HG03469 (cell line): ENCODE data around the gene GLRX5.
A peak's percentile ranks its signal among the peaks of the same experiment; 100 is the strongest.
"Not testable (repeated sequence)": the region's sequence is repeated elsewhere in the genome, so short reads cannot be mapped to it uniquely, and the experiment has no call there.

Experiments
- ATAC-seq: cut with Tn5 transposase; IDR thresholded peaks from one replicate; pipeline ENCODE4 v1.9.1; 2021; ENCODE audit warnings: mild to moderate bottlenecking, moderate library complexity, moderate number of reproducible peaks; ENCODE audit not compliant: unreplicated experiment

Gene GLRX5

DNA sequence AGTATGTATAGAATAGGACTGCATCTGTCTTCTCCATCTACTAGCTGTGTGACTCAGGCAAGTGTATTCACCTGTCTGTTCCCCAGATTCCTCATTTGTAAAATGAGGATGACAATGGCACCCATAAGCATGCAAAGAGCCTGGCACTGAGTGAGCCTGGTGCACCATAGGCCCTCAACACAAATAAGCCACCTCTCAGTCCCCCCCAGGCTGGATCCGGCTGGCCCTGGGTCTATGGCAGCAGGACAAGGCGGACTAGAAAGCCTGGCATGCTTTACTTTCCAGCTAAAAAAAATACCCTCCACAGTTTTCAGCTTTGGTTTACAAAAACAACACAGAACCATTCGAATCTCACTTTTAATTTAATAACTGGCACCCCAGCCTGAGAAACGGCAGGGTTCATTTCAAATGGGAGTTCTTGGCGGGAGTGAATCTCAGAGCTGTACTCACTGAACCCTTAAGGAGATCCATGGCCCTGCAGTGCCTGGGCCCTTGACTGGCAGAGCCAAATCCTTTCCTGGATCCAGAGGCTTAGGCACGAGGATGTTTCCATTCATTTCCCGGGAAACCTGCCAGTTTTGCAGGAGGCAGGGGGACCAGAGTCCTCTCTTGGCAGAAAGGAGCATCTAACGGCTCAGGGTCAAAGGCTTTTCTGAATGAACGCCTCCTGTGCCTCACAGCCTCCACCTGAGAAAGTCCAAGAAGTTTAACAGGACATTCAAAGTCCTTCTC is 36.1 kb upstream of the GLRX5 start:
- ATAC-seq = no peak

DNA sequence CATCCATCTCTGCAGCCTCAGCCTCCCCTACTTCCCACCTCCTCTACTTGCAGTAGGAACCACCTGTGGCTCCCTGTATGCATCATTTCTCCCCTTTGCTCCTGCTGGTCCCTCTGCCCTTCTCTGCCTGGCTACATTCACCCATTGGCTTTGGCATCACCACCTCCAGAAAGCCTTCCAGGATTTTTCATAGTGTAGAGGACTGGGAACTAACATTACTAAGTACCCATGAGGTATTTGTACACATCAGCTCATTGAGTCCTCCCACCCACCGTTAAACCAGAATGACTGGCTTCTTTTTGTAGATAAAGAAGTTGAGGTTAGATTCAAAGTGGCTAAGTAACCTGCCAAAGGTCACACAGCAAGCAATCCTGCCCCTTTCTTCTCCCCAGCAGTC is 35.5 kb upstream of the GLRX5 start:
- no peak for ATAC-seq

DNA sequence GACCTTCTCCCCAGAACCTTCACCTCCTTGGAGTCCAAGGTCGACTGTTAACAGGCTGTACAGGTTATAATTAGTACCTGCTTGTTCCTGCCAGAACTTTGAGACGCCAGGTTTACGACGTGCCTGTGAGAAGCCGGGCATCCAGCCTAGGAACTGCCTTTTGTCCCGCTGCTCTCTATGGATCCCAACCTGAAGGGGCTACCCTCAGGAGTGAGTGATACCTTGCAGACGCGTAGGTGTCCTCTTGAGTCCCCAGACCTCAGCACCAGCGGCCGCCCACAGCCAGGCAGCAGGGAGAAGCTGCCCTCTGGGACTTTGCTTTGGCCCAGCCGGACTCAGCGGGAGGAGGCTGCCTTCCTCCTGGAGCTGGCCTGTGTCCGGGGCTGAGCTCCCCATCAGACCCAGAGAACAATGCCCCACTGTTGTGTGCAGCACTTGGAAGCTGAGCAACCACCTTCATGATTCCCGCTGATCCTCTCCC is 34.6 kb upstream of the GLRX5 start:
- ATAC-seq = no peak

DNA sequence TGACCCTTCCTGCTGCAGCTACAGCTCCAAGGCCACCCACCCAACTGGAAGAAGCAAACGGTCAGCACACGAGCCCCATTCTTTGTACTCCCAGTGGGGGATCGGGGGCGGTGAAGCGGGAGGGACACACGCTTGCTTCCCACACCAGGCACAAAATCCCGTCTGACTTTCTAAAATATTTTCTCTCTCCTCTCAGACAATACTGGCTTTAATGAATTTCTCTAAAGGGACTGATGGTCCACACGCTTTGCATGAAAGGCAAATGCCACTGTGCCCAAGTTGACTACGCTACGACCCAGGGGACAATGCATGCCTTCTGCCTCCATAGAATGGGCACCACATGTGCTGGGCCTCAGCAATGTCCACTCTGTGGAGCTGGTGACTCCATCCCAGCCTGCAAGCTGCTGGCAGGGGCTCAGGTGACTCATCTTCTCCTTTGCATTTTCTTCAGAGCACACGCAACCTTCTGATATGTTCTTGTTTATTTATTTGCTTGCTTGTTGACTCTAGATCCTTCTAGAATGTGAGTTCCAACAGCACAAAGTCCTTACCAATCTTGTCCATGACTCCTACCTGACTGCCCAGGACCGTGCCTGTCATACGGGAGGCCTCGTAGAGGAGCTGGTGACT is 34.0 kb upstream of the GLRX5 start:
- no peak for ATAC-seq

DNA sequence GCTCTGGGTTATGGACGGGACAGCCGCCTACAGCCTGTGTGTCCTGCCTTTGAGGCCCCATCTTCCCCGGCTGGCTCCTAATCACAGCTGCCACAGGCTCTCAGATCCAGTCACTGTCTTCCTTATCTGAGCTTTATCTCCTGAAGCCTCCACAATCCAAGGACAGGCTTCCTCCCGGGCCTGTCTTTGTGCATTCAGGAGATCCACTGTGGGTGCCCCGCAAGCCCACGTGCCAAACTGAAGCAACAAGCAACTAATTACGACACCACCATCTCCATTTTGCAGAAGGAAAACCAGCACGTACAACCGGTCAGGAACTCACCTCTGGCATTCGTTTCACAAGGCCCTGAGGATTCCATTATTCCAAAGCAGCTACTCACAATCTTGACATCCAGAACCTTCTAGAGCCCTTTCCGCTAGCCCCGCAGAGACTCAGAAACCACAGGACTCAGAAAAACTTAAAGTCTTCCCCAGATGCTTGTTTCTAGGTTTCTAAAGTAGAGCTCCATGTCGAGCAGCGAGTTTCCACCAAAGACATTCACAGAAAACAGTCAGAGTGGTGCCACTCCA is 32.4 kb upstream of the GLRX5 start:
- no peak for ATAC-seq

DNA sequence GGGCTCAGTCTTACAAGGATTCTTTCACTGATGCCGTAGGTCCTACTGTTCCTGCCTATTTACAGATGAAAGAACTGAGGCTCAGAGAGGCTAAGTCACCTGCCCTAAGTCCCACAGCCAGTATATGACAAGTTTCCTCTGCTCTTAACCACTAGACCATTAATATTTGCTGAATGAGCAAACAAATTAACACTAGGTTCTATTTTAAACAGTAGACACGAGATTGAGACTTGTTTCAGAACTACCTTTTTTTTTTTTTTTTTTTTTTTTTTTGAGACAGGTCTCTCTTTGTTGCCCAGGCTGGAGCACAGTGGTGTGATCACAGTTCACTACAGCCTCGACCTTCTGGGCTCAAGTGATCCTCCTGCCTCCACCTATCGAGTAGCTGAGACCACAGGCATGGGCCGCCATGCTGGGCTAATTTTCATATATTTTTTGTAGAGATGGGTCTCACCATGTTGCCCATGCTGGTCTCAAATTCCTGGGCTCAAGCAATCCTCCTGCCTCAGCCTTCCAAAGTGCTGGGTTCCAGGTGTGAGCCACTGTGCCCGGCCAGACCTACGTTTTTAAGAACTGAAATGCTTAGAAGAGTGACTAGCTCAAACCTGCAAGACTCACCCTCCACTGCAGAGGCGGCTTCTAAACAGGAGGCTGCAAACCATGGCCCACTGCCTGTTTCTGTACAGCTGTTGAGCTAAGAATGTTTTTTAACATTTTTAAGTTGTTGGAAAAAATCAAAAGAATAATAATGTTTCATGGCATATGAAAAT is 31.3 kb upstream of the GLRX5 start:
- ATAC-seq = peak; percentile 51

DNA sequence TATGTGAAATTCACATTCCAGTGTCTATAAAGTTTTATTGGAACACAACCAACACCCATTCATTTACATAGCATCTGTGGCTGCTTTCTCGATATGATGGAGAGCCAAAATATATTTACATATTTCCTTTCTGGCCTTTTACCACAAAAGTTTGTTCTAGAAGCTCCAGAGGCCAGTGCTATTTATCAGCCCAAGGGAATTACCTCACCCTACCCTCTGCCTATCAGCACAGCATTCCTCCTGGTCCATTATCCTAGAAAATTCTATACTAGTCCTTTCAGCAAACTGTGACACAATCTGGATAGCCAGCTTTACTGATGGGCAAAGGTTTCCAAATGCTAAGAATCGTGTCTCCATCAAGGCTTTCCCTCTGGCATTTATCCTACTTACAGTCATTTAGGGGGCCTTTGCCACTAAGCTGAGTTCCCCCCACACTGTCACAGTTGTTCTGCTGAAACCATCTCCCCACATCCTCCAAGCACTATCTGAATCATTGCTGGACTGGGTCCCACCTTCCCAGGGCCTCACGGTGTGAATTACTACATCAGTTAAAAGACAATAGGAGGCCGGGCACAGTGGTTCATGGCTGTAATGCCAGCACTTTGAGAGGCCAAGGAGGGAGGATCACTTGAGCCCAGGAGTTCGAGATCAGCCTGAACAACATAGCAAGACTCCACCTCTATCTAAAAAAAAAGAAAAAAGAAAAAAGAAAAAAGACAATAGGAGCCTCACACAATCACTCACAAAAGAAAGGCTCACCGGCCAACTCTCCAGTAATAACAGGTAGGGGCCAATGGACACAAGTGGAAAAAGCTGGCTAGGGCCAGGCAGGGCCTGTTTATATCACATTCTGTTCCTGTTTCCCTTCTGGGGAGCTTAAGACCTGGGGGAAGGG is 30.5 kb upstream of the GLRX5 start:
- ATAC-seq = no peak

DNA sequence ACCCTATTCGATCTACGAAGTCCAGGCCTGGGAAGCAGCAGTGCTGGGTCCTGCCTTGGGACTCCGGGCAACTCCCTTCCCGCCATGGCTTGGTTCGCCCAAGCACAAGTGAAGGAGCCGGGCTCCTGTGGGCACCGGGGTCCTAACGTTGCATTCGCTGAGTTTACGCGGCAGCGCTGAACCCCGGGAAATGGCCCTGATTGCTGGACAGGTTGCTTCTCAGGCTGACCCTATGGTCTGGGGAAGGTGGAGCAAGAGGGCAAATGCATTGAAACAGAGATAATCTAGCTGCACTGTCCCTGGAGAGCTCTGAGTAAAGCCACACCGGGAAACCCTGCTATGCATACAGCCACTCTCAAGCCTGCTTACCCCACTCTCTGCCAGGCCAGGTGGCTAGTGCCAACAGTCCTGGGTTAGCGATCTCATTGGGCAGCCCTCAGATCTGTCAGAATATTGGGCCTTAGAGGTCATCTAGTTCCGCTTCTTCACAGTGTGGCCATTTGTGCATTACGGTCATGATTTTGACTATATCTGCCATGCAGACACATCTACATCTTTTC is 29.7 kb upstream of the GLRX5 start:
- ATAC-seq = no peak

DNA sequence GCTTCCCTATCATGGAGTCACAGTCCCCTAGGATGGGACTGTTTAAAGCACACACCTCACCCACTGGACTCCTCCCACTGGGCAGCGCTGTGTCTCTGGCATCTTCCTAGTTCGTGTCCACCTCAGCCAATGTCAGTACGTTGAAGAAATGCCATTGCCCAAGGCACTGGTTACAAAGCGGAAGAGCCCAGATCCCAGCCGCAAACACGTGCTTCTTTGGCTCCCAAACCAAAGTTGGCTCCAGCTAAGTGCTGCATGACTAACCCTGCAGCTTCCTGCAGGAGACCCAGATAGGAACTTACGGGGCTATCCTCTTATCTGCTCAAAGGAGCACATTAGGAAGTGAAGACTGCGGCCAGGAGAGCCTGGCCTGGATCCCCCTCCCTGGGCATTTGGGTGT is 27.7 kb upstream of the GLRX5 start:
- no peak for ATAC-seq

DNA sequence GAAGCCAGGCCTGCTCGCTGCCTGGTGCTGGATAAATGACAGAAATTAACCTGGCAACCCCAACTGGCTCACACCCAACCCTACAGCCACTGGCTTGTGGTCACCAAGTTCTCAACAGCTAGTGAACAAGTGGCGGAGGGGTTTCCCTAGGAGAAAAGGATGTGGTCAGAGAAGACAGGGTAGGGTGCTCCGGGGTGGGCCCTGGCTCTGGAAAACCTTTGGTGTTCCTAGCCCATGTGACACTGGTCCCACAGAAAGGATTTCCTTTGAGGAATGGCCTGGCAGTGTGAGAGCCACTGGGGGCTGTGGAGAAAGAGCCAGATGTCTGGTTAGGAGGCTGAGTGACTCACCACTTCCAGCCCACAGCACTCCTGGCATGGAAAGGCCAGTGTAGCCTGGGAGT is 27.1 kb upstream of the GLRX5 start:
- ATAC-seq = no peak

DNA sequence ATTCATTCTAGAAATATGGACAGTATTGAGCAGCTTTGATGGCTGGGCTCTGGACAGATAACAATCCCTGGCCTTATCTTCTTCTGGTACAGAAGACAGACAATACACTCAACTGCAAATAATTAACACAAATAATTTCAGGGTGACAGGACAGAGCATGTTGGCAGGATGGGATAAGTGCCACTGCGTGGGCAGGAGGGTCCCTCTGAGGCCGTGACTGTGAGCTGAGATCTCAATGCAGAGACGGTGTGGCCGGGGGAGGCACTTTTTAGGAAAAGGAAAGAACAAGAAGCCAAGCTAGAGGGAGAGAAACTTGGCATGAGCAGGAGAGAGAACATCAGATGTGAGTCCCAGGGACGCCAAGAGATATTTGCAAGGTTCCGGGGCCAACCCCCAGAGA is 26.5 kb upstream of the GLRX5 start:
- no peak for ATAC-seq

DNA sequence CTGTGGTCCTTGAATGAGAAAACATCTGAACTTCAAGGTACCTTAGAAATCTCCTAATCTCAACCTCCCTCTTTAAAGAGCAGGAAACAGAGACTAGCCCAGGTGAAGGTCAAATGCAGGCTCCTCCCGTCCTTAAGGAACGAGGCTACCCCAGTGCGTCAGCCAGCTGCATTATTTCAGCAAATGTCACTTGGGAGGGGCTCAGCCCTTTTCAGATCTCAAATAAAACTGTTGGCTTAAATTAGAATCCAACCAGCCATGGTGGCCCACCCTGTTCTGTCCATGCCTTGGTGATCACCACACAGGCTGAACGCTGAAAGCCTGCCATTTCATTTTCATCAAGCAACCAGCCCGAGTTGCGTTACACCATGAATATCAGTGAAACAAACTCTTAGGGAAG is 25.4 kb upstream of the GLRX5 start:
- no peak for ATAC-seq

DNA sequence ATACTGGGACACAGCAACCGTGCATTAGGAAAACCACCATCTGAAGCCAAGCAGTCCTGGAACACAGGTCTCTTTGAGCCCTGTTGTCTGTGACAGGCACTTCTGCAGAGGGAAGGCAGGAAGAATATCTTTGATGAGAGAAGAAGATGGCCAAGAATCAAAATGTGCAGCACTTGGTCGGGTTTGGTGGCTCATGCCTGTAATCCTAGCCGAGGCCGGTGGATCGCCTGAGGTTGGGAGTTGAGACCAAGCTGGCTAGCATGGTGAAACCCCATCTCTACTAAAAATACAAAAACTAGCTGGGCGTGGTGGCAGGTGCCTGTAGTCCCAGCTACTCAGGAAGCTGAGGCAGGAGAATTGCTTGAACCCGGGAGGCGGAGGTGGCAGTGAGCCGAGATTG is 24.5 kb upstream of the GLRX5 start:
- ATAC-seq = not testable (repeated sequence)

DNA sequence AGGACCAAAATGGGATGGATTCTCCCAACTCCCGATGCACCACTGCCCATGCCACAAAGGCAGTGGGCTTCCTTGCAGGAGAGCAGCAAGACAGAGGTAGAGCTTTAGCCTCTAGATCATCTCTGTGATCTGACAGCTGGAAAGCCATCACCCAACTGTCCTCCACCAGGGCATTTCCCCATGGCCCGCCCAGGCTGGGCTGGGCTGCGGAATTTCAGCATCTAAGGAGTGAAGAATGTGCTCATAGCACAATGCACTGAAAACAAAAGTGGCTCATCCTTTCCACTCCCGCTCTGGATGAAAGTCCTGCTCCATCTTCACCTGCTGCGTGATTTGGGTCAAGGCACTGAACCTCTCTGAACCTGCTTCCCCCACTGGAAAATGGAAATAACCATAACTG is 24.0 kb upstream of the GLRX5 start:
- no peak for ATAC-seq

DNA sequence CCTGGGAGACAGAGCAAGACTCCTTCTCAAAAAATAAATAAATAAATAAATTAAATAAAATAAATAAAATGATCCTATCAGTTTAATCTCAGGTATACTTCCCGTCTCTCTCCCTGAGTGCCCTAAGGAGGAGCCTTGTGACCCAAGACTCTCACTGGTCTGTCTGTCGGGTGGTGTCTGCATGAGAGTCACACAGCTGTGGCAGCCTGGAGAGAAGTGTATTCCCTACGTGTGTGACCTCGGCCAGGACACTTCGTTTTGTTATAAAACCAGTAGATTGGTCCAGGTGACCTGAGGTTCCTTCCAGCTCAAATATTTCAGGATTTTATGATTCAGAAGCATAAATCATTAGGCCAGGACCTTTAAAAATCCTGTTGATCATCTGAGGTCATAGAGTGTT is 23.2 kb upstream of the GLRX5 start:
- no peak for ATAC-seq

DNA sequence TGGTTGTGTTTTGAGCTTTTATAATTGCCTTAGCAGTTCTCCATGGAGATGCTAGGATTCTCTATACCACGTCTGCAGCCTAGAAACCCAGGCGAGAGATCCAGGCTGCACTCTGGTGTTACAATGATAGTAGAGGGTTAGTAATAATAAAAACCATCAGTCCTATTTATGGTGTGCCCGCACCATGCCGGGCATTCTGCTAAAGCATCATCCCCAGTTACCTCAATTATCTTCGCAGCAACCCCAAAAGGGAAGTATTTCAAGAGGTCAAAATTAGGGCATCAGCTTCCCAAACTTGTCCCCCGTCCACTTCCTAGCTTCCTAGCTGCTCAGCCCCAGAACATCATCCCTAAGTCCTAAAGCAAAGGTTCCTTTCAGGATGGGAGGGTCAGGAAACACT is 21.6 kb upstream of the GLRX5 start:
- no peak for ATAC-seq

DNA sequence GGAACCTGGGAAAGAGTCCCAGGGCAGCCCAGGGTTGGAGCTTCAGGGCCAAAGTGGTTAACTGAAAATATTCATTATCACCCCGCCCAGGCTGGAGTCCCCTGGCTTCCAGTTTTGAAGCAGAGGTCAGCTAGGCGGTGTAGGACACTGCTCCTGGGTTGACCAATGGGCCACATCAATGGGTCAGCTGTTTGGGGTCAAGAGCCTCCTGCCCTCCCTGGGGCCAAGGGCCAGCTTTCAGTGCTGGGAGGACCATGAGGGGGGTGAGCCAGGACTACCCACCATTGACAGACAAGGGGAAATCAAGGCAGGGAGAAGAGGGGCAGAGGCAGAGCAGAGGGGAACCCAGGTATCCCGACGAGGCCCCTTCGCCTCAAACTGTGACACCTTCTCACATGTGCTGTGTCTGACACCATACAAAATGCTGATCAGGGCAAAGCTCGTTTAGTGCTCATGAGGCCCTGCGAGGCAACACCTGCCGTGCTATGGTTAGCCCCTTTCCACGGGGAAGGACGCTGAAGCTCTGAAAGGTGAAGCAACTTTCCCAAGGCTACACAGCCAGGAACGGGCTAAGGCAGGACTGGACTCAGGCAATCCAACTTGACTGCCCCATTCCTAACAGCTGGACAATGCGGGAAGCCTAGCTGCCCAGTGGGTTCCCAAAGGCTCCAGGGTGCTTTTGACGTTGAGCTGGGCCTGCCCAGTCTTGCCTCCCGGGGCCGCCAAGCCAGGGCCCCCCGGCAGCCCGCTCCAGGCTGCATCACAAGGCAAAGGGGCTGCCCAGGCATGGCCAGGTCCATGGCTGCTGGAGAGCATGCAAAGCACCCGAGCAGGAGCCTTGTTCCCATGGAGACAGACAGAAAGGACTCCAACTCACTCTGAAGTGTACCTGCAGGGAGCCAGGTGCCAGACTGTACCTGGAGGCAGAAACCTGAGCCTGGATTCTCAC is 20.4 kb upstream of the GLRX5 start:
- no peak for ATAC-seq

DNA sequence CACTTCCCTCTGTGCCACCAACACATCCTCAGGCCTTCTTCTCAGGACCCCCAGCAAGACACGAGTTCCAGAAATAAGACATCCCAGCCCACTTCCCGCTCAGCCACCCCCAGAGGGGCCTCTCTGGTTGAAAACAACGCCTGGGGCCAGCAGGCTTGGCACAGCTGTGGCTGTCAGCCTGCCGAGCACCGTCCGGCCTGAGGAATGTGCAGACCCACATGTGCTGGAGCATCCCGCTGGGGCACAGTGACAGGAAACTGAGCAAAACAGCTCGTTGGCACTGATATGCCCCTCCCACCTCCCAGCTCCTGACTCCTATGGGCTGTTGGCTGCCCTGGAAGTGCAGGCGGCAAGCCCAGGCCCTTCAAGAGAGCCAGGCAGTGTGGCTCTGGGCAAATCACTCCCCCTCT is 19.8 kb upstream of the GLRX5 start:
- ATAC-seq = no peak
